Lung (tissue), 12 donors: ENCODE measurements around the gene PKNOX1. TPM values are rescaled to one million over a fixed set of nuclear protein-coding genes. Genes with fewer than 3 reads are reported as not detected.

ENCODE experiments used
- ATAC-seq: fragments of 200-7000 bp; cut with Tn5 transposase; one replicate; pipeline ENCODE4 v1.9.1; 2020; ENCODE audit warnings: moderate number of reproducible peaks; ENCODE audit not compliant: insufficient read depth, low FRiP score
- DNase-seq, 3 donors: peaks; one replicate each; pipeline ENCODE4 v3.0.0-alpha.2; 2013 to 2017
- H3K27ac ChIP-seq, 2 donors: one replicate each; pipeline ENCODE4 v1.5.1; 2013; ENCODE audit warnings: mild to moderate bottlenecking in 2 of 2, moderate library complexity in 2 of 2, control low read depth in 1 of 2, inconsistent platforms in 1 of 2, low read depth in 1 of 2, low read length in 1 of 2
- H3K27me3 ChIP-seq, 3 donors: one replicate each; pipeline ENCODE4 v1.5.1; 2013; ENCODE audit warnings: low read length in 2 of 3; ENCODE audit not compliant: control insufficient read depth in 3 of 3, insufficient read depth in 3 of 3
- H3K36me3 ChIP-seq, 4 donors: one replicate each; pipeline ENCODE4 v1.5.1; 2013; ENCODE audit warnings: low read length in 4 of 4, mild to moderate bottlenecking in 1 of 4, moderate library complexity in 1 of 4; ENCODE audit not compliant: control insufficient read depth in 4 of 4, insufficient read depth in 4 of 4
- H3K4me1 ChIP-seq, 5 donors: one replicate each; pipeline ENCODE4 v1.5.1; 2013; ENCODE audit warnings: low read length in 5 of 5, mild to moderate bottlenecking in 2 of 5, moderate library complexity in 1 of 5; ENCODE audit not compliant: control insufficient read depth in 5 of 5, insufficient read depth in 5 of 5
- H3K4me3 ChIP-seq: one replicate; pipeline ENCODE4 v1.5.1; 2013; ENCODE audit warnings: mild to moderate bottlenecking, control low read depth, moderate library complexity
- H3K9ac ChIP-seq, 2 donors: one replicate each; pipeline ENCODE4 v1.5.1; 2013; ENCODE audit warnings: low read length in 2 of 2, control low read depth in 1 of 2; ENCODE audit not compliant: insufficient read depth in 1 of 2
- H3K9me3 ChIP-seq, 4 donors: one replicate each; pipeline ENCODE4 v1.5.1; 2013; ENCODE audit warnings: low read length in 3 of 4, mild to moderate bottlenecking in 1 of 4, moderate library complexity in 1 of 4; ENCODE audit not compliant: control insufficient read depth in 4 of 4, insufficient read depth in 3 of 4
- CTCF ChIP-seq: IDR thresholded peaks from 2 replicates; pipeline ENCODE4 v1.5.1; 2012; ENCODE audit warnings: mild to moderate bottlenecking; ENCODE audit errors: control extremely low read depth, extremely low read depth
- WGBS, 2 donors: extraction: QIAGEN DNeasy Blood & Tissue Kit; methylation state at CpG; one replicate each; pipeline ENCODE4 v1.1.7; 2013; 5-methylcytosine and 5-hydroxymethylcytosine counted together
- polyA plus RNA-seq, 2 donors: library from polyadenylated mRNA; stranded (reverse); fragments of 200-250 nt; gene quantifications; one replicate each; pipeline ENCODE4 v1.2.1, GENCODE V29; 2013
- total RNA-seq, 2 donors: library from RNA; depleted of rRNA in 1 of 2; stranded (reverse); fragments of >200 nt in 1 of 2; gene quantifications; one replicate each; pipeline ENCODE4 v1.2.1, GENCODE V29; 2014 to 2021
- donor health status: control.
- donor health status: control.
- donor health status: Bipolar disorder and iron deficiency.
- donor health status: healthy.
- donor health status: DM: yes; HTN: yes; CAD: no.

PKNOX1 gene
- total and polyA plus RNA-seq, 4 donors = 9.6 to 40.4 (median 14.2) TPM

GRCh38 chr21:42980312-42981213 is 6.2 kb downstream of the PKNOX1 start:
- Histone ChIP-seq H3K27ac (no peak overlapping the region), H3K4me3 (no peak overlapping the region), H3K36me3 (peaks cover 0 to 9% (median 3%) of the 10 kb centered on the region in 4 donors), H3K9ac (no peak overlapping the region), H3K27me3 (no peaks in the 10 kb centered on the region), H3K9me3 (peaks cover 0 to 4% (median 0%) of the 10 kb centered on the region in 4 donors), H3K4me1 (peaks cover 0 to 8% (median 3%) of the 10 kb centered on the region in 5 donors)
- WGBS, 2 donors = 72 to 76% methylated on average over 10 of the region's 10 CpGs
- ATAC-seq = no peak
- DNase-seq = no peak
- TF ChIP-seq CTCF = no peak

- H3K4me3 ChIP-seq = no peak overlapping the region
- H3K4me1 ChIP-seq = peaks cover 0 to 7% (median 3%) of the 10 kb centered on the region in 5 donors
- H3K36me3 ChIP-seq = peaks cover 0 to 9% (median 3%) of the 10 kb centered on the region in 4 donors
- TF ChIP-seq CTCF = no peak
- H3K9ac ChIP-seq = no peak overlapping the region
- 81 to 82% methylated on average over 5 of the region's 5 CpGs for WGBS, 2 donors
- no peak for DNase-seq
- no peak for ATAC-seq
- peaks cover 0 to 4% (median 0%) of the 10 kb centered on the region in 4 donors for H3K9me3 ChIP-seq
- no peaks in the 10 kb centered on the region for H3K27me3 ChIP-seq
- no peak overlapping the region for H3K27ac ChIP-seq
These were observed 6.8 kb downstream of the PKNOX1 start for GRCh38 chr21:42981214-42981523.

DNA sequence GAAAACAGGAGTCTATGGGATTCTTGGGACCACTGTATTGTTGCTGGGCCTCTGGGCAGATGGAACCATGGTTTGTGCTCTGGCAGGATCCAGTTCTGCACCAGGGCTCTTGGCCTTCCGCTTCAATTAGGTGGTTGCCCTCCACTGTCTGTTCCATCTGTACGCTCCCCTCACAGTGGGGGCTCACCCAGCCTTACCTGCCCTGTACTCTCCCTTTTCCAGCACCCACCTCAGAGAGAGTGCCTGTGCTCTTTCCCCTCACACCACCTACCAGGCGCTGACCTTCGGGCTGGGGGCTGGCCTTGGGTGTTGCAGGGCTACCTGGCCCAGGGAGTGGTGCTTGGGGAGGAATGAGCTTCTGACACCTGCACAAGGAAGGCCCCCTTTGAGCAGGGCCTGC is 7.5 kb downstream of the PKNOX1 start:
- Histone ChIP-seq H3K4me1 (peaks cover 0 to 7% (median 2%) of the 10 kb centered on the region in 5 donors), H3K27ac (no peak overlapping the region), H3K36me3 (peaks cover 0 to 7% (median 2%) of the 10 kb centered on the region in 4 donors), H3K9ac (no peak overlapping the region), H3K4me3 (no peak overlapping the region), H3K9me3 (peaks cover 0 to 4% (median 0%) of the 10 kb centered on the region in 4 donors), H3K27me3 (no peaks in the 10 kb centered on the region)
- DNase-seq = no peak
- TF ChIP-seq CTCF = no peak
- ATAC-seq = no peak
- 98 to 99% methylated on average over 4 of the region's 4 CpGs for WGBS, 2 donors
